Measurements from ENCODE around the gene NRN1L.

DNA sequence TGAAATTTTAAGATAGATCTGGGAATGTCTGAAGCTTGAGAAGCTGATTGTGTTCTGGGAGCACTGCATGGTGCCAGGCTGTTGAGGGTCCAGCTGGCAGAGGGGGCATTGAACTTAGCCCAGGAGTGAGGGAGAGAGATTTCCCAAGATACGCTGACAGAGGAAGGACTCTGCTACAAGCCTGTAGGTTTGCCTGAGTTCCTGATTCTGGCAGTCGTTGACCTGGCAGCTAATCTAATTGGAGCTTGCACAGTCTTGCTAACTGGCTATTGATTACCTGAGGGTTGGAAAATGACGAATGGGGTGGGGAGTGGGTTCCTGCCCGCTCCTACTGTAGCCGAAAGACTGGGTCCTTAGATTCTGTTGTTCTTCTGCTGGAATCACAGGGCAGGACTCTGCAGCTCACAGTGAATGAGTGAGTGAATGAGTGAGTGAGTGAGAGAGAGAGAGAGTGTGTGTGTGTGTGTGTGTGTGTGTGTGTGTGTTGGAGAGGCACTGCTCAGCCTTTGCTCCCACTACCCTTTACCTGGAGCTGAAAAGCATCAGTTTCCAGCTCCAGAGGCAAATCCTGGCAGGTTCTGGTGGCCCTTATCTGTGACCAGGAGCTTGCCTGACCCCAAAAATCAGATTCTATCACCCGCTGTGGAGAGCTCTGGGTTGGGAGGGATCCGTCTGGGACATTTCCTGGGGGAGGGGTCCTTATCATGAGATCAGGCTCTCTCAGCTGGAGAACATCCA lies 30.2 kb downstream of the NRN1L start:
- TF ChIP-seq POLR2AphosphoS5 (IDR thresholded peaks at IDR 0.05) (no peak), POLR2A (IDR thresholded peaks at IDR 0.05; ENCODE audit: low read depth) (no peak)

Measured in esophagus muscularis mucosa (tissue), 2 donors.